HEK293 (cell line): ENCODE results near the gene SLC4A1.

Experiments
- CTCF ChIA-PET: fragments of 350-600 bp; formaldehyde crosslinking; extraction: SDS; loops from one replicate; lab custom pipeline; 2021; ENCODE audit warnings: antibody characterized with exemption; lab: Yijun Ruan, JAX
- POLR2A ChIA-PET: fragments of 300-600 bp; formaldehyde crosslinking; extraction: SDS; loops from one replicate; lab custom pipeline; 2020; ENCODE audit warnings: antibody characterized with exemption, inconsistent platforms; lab: Yijun Ruan, JAX
- H3K27ac ChIP-seq: fragments of 200-500 bp; sonication (Bioruptor generic); 2 replicates; pipeline ENCODE4 v1.5.1; 2014; ENCODE audit warnings: low read depth, low read length, control low read depth, inconsistent platforms; ENCODE audit errors: extremely low read depth
- H3K36me3 ChIP-seq, 2 experiments: fragments of 200-500 bp in 1 of 2; sonication (Bioruptor generic) in 1 of 2; 1 replicate in 1 of 2; 2 replicates in 1 of 2; pipeline ENCODE4 v1.5.1; 2014 to 2017; ENCODE audit warnings: inconsistent platforms in 2 of 2, low read length in 2 of 2; ENCODE audit not compliant: control insufficient read depth in 2 of 2, insufficient read depth in 1 of 2
- H3K4me1 ChIP-seq: fragments of 200-500 bp; sonication (Bioruptor generic); 2 replicates; pipeline ENCODE4 v1.5.1; 2014; ENCODE audit warnings: mild to moderate bottlenecking, low read length, inconsistent platforms; ENCODE audit not compliant: control insufficient read depth, insufficient read depth
- H3K4me3 ChIP-seq: 2 replicates; pipeline ENCODE4 v1.5.1; 2011; ENCODE audit warnings: low read depth, mild to moderate bottlenecking, control low read depth, low read length, moderate library complexity
- H3K9me3 ChIP-seq: fragments of 200-500 bp; sonication (Bioruptor generic); 2 replicates; pipeline ENCODE4 v1.5.1; 2014; ENCODE audit warnings: low read depth, low read length, inconsistent platforms; ENCODE audit not compliant: control insufficient read depth, insufficient read depth
- BCL11B ChIP-seq: fragments of 450-650 bp; formaldehyde crosslinking; IDR thresholded peaks from 2 replicates; pipeline ENCODE4 v1.5.1; 2016; ENCODE audit warnings: low read depth, missing biosample characterization, missing genetic modification characterization
- GLIS1 ChIP-seq: fragments of 450-650 bp; formaldehyde crosslinking; IDR thresholded peaks from 2 replicates; pipeline ENCODE4 v1.5.1; 2016; ENCODE audit warnings: missing biosample characterization, missing genetic modification characterization
- IKZF3 ChIP-seq: fragments of 450-650 bp; IDR thresholded peaks from 2 replicates; pipeline ENCODE4 v1.5.0; 2018; ENCODE audit warnings: missing biosample characterization, mild to moderate bottlenecking, missing genetic modification characterization, moderate library complexity
- SP2 ChIP-seq: fragments of 450-650 bp; formaldehyde crosslinking; IDR thresholded peaks from 2 replicates; pipeline ENCODE4 v1.5.1; 2016; ENCODE audit warnings: missing biosample characterization, missing genetic modification characterization
- TCF7L2 ChIP-seq: IDR thresholded peaks from 2 replicates; pipeline ENCODE4 v1.6.1; 2011; ENCODE audit warnings: low read depth, mild to moderate bottlenecking, inconsistent platforms, low read length, moderate library complexity, borderline replicate concordance
- ZFHX2 ChIP-seq: fragments of 450-650 bp; formaldehyde crosslinking; conservative IDR thresholded peaks from 2 replicates; pipeline ENCODE4 v1.5.1; 2016; ENCODE audit warnings: missing biosample characterization, missing genetic modification characterization
- ZNF175 ChIP-seq: fragments of 450-650 bp; formaldehyde crosslinking; IDR thresholded peaks from 2 replicates; pipeline ENCODE4 v1.5.1; 2016; ENCODE audit warnings: missing biosample characterization, missing genetic modification characterization
- ZNF23 ChIP-seq: fragments of 450-650 bp; formaldehyde crosslinking; IDR thresholded peaks from 2 replicates; pipeline ENCODE4 v1.5.1; 2016; ENCODE audit warnings: missing biosample characterization, missing genetic modification characterization, borderline replicate concordance
- ZNF354C ChIP-seq: fragments of 450-650 bp; formaldehyde crosslinking; IDR thresholded peaks from 2 replicates; pipeline ENCODE4 v1.5.1; 2016; ENCODE audit warnings: missing biosample characterization, missing genetic modification characterization, low read depth, borderline replicate concordance
- ZNF514 ChIP-seq: fragments of 450-650 bp; formaldehyde crosslinking; IDR thresholded peaks from 2 replicates; pipeline ENCODE4 v1.5.1; 2016; ENCODE audit warnings: missing biosample characterization, missing genetic modification characterization
- ZNF560 ChIP-seq: fragments of 450-650 bp; formaldehyde crosslinking; IDR thresholded peaks from 2 replicates; pipeline ENCODE4 v1.5.1; 2017; ENCODE audit warnings: missing biosample characterization, missing genetic modification characterization, borderline replicate concordance
- ZNF623 ChIP-seq: fragments of 450-650 bp; formaldehyde crosslinking; IDR thresholded peaks from 2 replicates; pipeline ENCODE4 v1.5.1; 2016; ENCODE audit warnings: missing biosample characterization, missing genetic modification characterization
- ZNF670 ChIP-seq: fragments of 450-650 bp; formaldehyde crosslinking; IDR thresholded peaks from 2 replicates; pipeline ENCODE4 v1.5.1; 2016; ENCODE audit warnings: missing biosample characterization, missing genetic modification characterization, low read depth
- ZNF785 ChIP-seq: fragments of 450-650 bp; formaldehyde crosslinking; IDR thresholded peaks from 2 replicates; pipeline ENCODE4 v1.5.1; 2016; ENCODE audit warnings: missing biosample characterization, missing genetic modification characterization
- TF ChIP-seq, protein P1 (sequence below): fragments of 450-650 bp; formaldehyde crosslinking; IDR thresholded peaks from 2 replicates; pipeline ENCODE4 v1.5.1; 2016; ENCODE audit warnings: missing biosample characterization, missing genetic modification characterization
- TF ChIP-seq, protein P2 (sequence below): fragments of 450-650 bp; formaldehyde crosslinking; IDR thresholded peaks from 2 replicates; pipeline ENCODE4 v1.5.1; 2016; ENCODE audit warnings: missing biosample characterization, missing genetic modification characterization
- TF ChIP-seq, protein P3 (sequence below): fragments of 450-650 bp; formaldehyde crosslinking; IDR thresholded peaks from 2 replicates; pipeline ENCODE4 v1.5.1; 2017; ENCODE audit warnings: missing biosample characterization, missing genetic modification characterization
- TF ChIP-seq, protein P4 (sequence below): fragments of 450-650 bp; formaldehyde crosslinking; IDR thresholded peaks from 2 replicates; pipeline ENCODE4 v1.5.1; 2017; ENCODE audit warnings: missing biosample characterization, missing genetic modification characterization

The SLC4A1 gene

DNA sequence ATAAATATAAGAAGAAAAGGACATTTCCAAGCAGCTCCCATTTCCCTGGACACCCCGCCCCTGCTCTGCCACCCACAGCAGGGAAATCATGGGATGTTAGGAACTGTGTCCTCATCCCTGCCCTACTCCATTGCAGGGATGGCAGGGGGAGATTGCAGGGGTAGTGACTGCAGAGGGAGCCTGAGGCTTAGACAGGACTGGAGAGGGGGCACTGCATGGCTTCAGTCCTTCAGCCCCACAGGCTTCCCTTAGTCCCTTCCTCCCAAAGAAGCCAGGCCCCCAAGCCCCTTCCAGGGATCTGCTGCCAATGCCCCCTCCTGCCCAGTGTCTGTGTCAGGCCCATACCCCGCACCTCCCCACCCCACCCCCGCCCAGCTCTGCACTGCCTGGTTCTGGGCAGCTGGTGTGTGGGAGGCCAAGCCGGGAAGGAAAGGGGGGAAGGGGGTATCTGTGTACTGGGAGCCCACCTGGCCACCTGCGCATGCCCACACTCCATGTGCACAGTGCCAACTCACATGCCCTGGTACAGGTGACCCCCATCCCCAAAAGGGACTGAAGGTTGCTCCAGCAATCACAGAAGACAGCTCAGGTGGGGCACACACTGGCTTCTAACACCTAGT lies 43.7 kb upstream of the SLC4A1 start:
- no peak overlapping the region for H3K4me3 ChIP-seq
- POLR2A ChIA-PET = no interaction called here
- TF ChIP-seq ZNF175 (tag by site-specific recombination) = no peak
- no peak for TF ChIP-seq ZNF354C
- TF ChIP-seq, protein P1, sequence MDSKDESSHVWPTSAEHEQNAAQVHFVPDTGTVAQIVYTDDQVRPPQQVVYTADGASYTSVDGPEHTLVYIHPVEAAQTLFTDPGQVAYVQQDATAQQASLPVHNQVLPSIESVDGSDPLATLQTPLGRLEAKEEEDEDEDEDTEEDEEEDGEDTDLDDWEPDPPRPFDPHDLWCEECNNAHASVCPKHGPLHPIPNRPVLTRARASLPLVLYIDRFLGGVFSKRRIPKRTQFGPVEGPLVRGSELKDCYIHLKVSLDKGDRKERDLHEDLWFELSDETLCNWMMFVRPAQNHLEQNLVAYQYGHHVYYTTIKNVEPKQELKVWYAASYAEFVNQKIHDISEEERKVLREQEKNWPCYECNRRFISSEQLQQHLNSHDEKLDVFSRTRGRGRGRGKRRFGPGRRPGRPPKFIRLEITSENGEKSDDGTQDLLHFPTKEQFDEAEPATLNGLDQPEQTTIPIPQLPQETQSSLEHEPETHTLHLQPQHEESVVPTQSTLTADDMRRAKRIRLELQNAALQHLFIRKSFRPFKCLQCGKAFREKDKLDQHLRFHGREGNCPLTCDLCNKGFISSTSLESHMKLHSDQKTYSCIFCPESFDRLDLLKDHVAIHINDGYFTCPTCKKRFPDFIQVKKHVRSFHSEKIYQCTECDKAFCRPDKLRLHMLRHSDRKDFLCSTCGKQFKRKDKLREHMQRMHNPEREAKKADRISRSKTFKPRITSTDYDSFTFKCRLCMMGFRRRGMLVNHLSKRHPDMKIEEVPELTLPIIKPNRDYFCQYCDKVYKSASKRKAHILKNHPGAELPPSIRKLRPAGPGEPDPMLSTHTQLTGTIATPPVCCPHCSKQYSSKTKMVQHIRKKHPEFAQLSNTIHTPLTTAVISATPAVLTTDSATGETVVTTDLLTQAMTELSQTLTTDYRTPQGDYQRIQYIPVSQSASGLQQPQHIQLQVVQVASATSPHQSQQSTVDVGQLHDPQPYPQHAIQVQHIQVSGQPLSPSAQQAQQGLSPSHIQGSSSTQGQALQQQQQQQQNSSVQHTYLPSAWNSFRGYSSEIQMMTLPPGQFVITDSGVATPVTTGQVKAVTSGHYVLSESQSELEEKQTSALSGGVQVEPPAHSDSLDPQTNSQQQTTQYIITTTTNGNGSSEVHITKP (tag by site-specific recombination) = peak; percentile 69
- peak; percentile 46; the same call in 1 of the 2 replicates for TF ChIP-seq ZFHX2 (tag by site-specific recombination)
- TF ChIP-seq, protein P2, sequence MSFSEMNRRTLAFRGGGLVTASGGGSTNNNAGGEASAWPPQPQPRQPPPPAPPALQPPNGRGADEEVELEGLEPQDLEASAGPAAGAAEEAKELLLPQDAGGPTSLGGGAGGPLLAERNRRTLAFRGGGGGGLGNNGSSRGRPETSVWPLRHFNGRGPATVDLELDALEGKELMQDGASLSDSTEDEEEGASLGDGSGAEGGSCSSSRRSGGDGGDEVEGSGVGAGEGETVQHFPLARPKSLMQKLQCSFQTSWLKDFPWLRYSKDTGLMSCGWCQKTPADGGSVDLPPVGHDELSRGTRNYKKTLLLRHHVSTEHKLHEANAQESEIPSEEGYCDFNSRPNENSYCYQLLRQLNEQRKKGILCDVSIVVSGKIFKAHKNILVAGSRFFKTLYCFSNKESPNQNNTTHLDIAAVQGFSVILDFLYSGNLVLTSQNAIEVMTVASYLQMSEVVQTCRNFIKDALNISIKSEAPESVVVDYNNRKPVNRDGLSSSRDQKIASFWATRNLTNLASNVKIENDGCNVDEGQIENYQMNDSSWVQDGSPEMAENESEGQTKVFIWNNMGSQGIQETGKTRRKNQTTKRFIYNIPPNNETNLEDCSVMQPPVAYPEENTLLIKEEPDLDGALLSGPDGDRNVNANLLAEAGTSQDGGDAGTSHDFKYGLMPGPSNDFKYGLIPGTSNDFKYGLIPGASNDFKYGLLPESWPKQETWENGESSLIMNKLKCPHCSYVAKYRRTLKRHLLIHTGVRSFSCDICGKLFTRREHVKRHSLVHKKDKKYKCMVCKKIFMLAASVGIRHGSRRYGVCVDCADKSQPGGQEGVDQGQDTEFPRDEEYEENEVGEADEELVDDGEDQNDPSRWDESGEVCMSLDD (tag by site-specific recombination) = no peak
- no peak overlapping the region for H3K27ac ChIP-seq
- H3K36me3 ChIP-seq = no peaks in the 10 kb centered on the region
- no peaks in the 10 kb centered on the region for H3K9me3 ChIP-seq
- H3K4me1 ChIP-seq = peaks cover 7% of the 10 kb centered on the region; the same call in 1 of the 2 replicates
- CTCF ChIA-PET = no interaction called here

DNA sequence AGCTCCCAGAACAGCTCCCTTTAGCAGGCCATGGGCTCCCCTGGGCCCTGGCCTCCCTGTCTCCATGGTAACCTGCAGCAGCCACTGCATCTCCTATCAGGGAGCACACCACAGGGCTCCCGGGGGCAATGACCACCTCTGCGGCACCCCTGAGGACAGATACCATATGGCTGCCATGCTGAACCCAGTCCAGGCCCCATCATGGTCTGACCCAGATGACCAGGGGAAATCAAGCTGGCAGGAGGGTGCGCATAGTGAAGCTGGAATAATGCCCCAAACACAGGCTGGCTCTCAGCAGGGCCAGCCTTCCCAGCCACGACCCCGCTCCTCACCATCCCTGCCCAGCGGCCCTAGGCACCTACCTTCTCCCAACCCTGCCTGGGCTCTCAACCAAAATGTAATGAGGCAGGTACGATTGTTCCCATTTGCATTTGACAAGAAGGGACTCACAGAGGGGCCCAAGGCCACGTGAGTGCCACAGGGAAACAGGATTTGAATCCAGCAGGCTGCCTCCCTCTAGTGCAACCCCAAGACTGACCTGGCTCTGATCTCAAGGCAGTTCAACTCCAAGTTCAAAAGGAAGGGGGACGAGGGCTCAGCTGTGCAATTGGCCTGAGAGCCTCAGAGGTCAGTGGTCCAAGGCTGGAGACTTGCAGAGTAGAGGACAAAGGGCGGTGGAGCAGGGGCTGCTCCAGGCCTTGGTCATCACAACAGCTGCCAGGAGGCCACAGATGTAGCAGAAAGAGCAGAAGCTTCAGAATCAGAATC lies 42.9 kb upstream of the SLC4A1 start:
- H3K9me3 ChIP-seq = no peaks in the 10 kb centered on the region
- CTCF ChIA-PET = interaction anchor here (0.7 kb wide), 1 partner anchor 88 kb away, joined by 3 read pairs; no protein-coding TSS in a partner anchor
- H3K4me1 ChIP-seq = peaks cover 7% of the 10 kb centered on the region; the same call in 1 of the 2 replicates
- H3K36me3 ChIP-seq = no peaks in the 10 kb centered on the region
- no peak overlapping the region for H3K4me3 ChIP-seq
- TF ChIP-seq ZNF514 (no peak), GLIS1 (tag by site-specific recombination) (no peak), ZNF670 (tag by site-specific recombination) (no peak), BCL11B (no peak), SP2 (tag by site-specific recombination) (no peak), ZNF623 (tag by site-specific recombination) (no peak), ZNF785 (tag by site-specific recombination) (no peak), ZNF560 (tag by site-specific recombination) (no peak), IKZF3 (tag by site-specific recombination) (no peak), TCF7L2 (no peak), ZNF23 (no peak)
- TF ChIP-seq, protein P3, sequence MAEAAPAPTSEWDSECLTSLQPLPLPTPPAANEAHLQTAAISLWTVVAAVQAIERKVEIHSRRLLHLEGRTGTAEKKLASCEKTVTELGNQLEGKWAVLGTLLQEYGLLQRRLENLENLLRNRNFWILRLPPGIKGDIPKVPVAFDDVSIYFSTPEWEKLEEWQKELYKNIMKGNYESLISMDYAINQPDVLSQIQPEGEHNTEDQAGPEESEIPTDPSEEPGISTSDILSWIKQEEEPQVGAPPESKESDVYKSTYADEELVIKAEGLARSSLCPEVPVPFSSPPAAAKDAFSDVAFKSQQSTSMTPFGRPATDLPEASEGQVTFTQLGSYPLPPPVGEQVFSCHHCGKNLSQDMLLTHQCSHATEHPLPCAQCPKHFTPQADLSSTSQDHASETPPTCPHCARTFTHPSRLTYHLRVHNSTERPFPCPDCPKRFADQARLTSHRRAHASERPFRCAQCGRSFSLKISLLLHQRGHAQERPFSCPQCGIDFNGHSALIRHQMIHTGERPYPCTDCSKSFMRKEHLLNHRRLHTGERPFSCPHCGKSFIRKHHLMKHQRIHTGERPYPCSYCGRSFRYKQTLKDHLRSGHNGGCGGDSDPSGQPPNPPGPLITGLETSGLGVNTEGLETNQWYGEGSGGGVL = no peak
- TF ChIP-seq, protein P4, sequence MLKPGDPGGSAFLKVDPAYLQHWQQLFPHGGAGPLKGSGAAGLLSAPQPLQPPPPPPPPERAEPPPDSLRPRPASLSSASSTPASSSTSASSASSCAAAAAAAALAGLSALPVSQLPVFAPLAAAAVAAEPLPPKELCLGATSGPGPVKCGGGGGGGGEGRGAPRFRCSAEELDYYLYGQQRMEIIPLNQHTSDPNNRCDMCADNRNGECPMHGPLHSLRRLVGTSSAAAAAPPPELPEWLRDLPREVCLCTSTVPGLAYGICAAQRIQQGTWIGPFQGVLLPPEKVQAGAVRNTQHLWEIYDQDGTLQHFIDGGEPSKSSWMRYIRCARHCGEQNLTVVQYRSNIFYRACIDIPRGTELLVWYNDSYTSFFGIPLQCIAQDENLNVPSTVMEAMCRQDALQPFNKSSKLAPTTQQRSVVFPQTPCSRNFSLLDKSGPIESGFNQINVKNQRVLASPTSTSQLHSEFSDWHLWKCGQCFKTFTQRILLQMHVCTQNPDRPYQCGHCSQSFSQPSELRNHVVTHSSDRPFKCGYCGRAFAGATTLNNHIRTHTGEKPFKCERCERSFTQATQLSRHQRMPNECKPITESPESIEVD (tag by site-specific recombination) = no peak
- no peak overlapping the region for H3K27ac ChIP-seq
- POLR2A ChIA-PET = no interaction called here
